SK-N-MC (cell line): ENCODE results near the gene PDE8A.

ENCODE experiments used
- EZH2 ChIP-seq: fragments of 200-600 bp; sonication (generic); IDR thresholded peaks from one replicate; pipeline ENCODE4 v1.6.1; 2017; ENCODE audit warnings: antibody characterized with exemption
- FOXP2 ChIP-seq: optimal IDR thresholded peaks from 2 replicates; pipeline ENCODE3; 2011; ENCODE audit warnings: mild to moderate bottlenecking, moderate library complexity; ENCODE audit not compliant: insufficient read depth; ENCODE audit errors: extremely low read length, control extremely low read depth
- POLR2AphosphoS5 ChIP-seq: IDR thresholded peaks from 2 replicates; pipeline ENCODE4 v1.6.1; 2012; ENCODE audit warnings: mild to moderate bottlenecking, low read depth, low read length, borderline replicate concordance

- no peak for TF ChIP-seq POLR2AphosphoS5
- TF ChIP-seq EZH2 = no peak
- no peak for TF ChIP-seq FOXP2
These were observed 7.4 kb downstream of the PDE8A start for GRCh38 chr15:84988909-84989644.
